ENCODE data around the gene SPATA31D1.

GRCh38 chr9:82038897-82039296 lies 50.3 kb downstream of the SPATA31D1 start:
- TF ChIP-seq, protein P1, sequence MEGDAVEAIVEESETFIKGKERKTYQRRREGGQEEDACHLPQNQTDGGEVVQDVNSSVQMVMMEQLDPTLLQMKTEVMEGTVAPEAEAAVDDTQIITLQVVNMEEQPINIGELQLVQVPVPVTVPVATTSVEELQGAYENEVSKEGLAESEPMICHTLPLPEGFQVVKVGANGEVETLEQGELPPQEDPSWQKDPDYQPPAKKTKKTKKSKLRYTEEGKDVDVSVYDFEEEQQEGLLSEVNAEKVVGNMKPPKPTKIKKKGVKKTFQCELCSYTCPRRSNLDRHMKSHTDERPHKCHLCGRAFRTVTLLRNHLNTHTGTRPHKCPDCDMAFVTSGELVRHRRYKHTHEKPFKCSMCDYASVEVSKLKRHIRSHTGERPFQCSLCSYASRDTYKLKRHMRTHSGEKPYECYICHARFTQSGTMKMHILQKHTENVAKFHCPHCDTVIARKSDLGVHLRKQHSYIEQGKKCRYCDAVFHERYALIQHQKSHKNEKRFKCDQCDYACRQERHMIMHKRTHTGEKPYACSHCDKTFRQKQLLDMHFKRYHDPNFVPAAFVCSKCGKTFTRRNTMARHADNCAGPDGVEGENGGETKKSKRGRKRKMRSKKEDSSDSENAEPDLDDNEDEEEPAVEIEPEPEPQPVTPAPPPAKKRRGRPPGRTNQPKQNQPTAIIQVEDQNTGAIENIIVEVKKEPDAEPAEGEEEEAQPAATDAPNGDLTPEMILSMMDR (conservative IDR thresholded peaks at IDR 0.05; ENCODE audit: low read depth, low read length), result no peak
- TF ChIP-seq EZH2 (IDR thresholded peaks at IDR 0.05; ENCODE audit: borderline replicate concordance, low read depth, low read length, poor library complexity, severe bottlenecking), result no peak

Data from A673 (cell line).